ENCODE measurements around the gene YDJC.

Gene YDJC

GRCh38 chr22:21642584-21643448 lies 13.0 kb upstream of the YDJC start:
- peaks cover 0 to 7% of the 10 kb centered on the region in 2 experiments for H3K4me1 ChIP-seq (ENCODE audit: control insufficient read depth in 1 of 2, insufficient read depth in 2 of 2, low read length in 2 of 2)
- WGBS (ENCODE audit: extremely low coverage, insufficient coverage, insufficient read length) = no CpG with 5 or more reads among the region's 56 CpGs
- no peaks in the 10 kb centered on the region for H3K27me3 ChIP-seq (ENCODE audit: insufficient read depth, low read length)
- H3K4me2 ChIP-seq (ENCODE audit: low read length) = peak overlapping the region; percentile 89
- peak overlapping the region; percentile 87 for H4K91ac ChIP-seq (ENCODE audit: low read depth, low read length)
- peak overlapping the region; percentile 15 for H2BK5ac ChIP-seq (ENCODE audit: low read depth, low read length, poor library complexity)
- peak overlapping the region; percentile 80 for H2AFZ ChIP-seq (ENCODE audit: insufficient read depth, low read length, poor library complexity)
- DNase-seq = peak; percentile 79 to 82
- peak overlapping the region; percentile 91 for H4K12ac ChIP-seq (ENCODE audit: low read depth, low read length)
- H3K4ac ChIP-seq (ENCODE audit: low read depth, low read length) = peak overlapping the region; percentile 87
- peaks cover 17 to 26% of the 10 kb centered on the region in 2 experiments for H3K36me3 ChIP-seq (ENCODE audit: control insufficient read depth in 1 of 2, insufficient read depth in 2 of 2, low read length in 2 of 2)
- H3K4me3 ChIP-seq (ENCODE audit: low read depth, low read length) = peak overlapping the region; percentile 96
- H3K27ac ChIP-seq (ENCODE audit: low read depth, low read length) = peak overlapping the region; percentile 81
- no peak overlapping the region for H3K23ac ChIP-seq (ENCODE audit: low read length)
- peaks cover 7% of the 10 kb centered on the region for H3K79me1 ChIP-seq (ENCODE audit: low read length)
- H2AK5ac ChIP-seq (ENCODE audit: low read length) = peak overlapping the region; percentile 38
- peak overlapping the region; percentile 80 for H4K8ac ChIP-seq (ENCODE audit: low read depth, low read length)
- H3K79me2 ChIP-seq (ENCODE audit: control insufficient read depth, insufficient read depth, low read length, poor library complexity) = peaks cover 6% of the 10 kb centered on the region
- H2BK12ac ChIP-seq (ENCODE audit: low read length) = no peak overlapping the region
- H3K14ac ChIP-seq (ENCODE audit: low read length) = peak overlapping the region; percentile 95
- peak overlapping the region; percentile 55 for H2BK120ac ChIP-seq (ENCODE audit: insufficient read depth, low read length, poor library complexity)
- H3K18ac ChIP-seq (ENCODE audit: low read length) = peak overlapping the region; percentile 91
- H3K9ac ChIP-seq (ENCODE audit: low read length) = peak overlapping the region; percentile 78
- H3K9me3 ChIP-seq (ENCODE audit: insufficient read depth, low read depth, low read length) = peaks cover 1% of the 10 kb centered on the region

GRCh38 chr22:21641789-21642583 lies 12.2 kb upstream of the YDJC start, which contains the start of gene SDF2L1:
Gene SDF2L1 (plus strand): TSS chr22:21642302. CDS start chr22:21642337, 35 bp downstream.
- Histone ChIP-seq H4K91ac (ENCODE audit: low read depth, low read length) (peak within 1 kb of the TSS; percentile 87), H3K14ac (ENCODE audit: low read length) (peak within 1 kb of the TSS; percentile 95), H4K8ac (ENCODE audit: low read depth, low read length) (peak within 1 kb of the TSS; percentile 80), H2BK5ac (ENCODE audit: low read depth, low read length, poor library complexity) (peak within 1 kb of the TSS; percentile 38), H3K79me1 (ENCODE audit: low read length) (peaks cover 7% of the 10 kb centered on the region), H3K36me3 (ENCODE audit: control insufficient read depth in 1 of 2, insufficient read depth in 2 of 2, low read length in 2 of 2) (peaks cover 17 to 22% of the 10 kb centered on the region in 2 experiments), H3K4me3 (ENCODE audit: low read depth, low read length) (peak within 1 kb of the TSS; percentile 96), H3K23ac (ENCODE audit: low read length) (no peak within 1 kb of the TSS), H3K27ac (ENCODE audit: low read depth, low read length) (peak within 1 kb of the TSS; percentile 81), H3K9ac (ENCODE audit: low read length) (peak within 1 kb of the TSS; percentile 78), H3K9me3 (ENCODE audit: insufficient read depth, low read depth, low read length) (peaks cover 1% of the 10 kb centered on the region), H3K4me2 (ENCODE audit: low read length) (peak within 1 kb of the TSS; percentile 96), H3K4me1 (ENCODE audit: control insufficient read depth in 1 of 2, insufficient read depth in 2 of 2, low read length in 2 of 2) (peaks cover 0 to 7% of the 10 kb centered on the region in 2 experiments), H2BK12ac (ENCODE audit: low read length) (no peak within 1 kb of the TSS), H4K12ac (ENCODE audit: low read depth, low read length) (peak within 1 kb of the TSS; percentile 91), H3K79me2 (ENCODE audit: control insufficient read depth, insufficient read depth, low read length, poor library complexity) (peaks cover 6% of the 10 kb centered on the region), H3K27me3 (ENCODE audit: insufficient read depth, low read length) (no peaks in the 10 kb centered on the region), H3K18ac (ENCODE audit: low read length) (peak within 1 kb of the TSS; percentile 91), H2AK5ac (ENCODE audit: low read length) (peak within 1 kb of the TSS; percentile 86), H2BK120ac (ENCODE audit: insufficient read depth, low read length, poor library complexity) (peak within 1 kb of the TSS; percentile 55), H3K4ac (ENCODE audit: low read depth, low read length) (peak within 1 kb of the TSS; percentile 87), H2AFZ (ENCODE audit: insufficient read depth, low read length, poor library complexity) (peak within 1 kb of the TSS; percentile 80)
- DNase-seq = peak; percentile 99 to 100
- WGBS (ENCODE audit: extremely low coverage, insufficient coverage, insufficient read length) = no CpG with 5 or more reads among the region's 76 CpGs

DNA sequence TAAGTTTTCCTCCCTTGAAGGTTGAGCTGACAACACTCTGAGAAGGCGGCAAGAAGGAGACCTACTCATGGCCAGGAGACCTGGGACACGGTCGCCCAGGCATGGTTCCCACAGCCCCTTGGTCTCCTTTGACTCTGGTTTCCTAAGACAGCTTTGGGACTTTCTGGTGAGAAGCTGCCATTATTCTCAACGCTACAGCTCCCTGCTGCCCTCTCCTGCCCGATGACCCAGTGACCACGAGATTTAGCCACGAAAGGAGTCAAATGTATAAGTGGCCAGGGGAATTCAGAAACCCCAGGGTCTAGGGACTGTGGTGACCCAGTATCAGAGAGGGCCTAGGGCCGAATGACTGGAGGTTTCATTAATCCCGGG lies 11.6 kb upstream of the YDJC start:
- Histone ChIP-seq H4K8ac (ENCODE audit: low read depth, low read length) (peak overlapping the region; percentile 18), H2BK5ac (ENCODE audit: low read depth, low read length, poor library complexity) (peak overlapping the region; percentile 38), H3K23ac (ENCODE audit: low read length) (no peak overlapping the region), H2AK5ac (ENCODE audit: low read length) (no peak overlapping the region), H3K79me2 (ENCODE audit: control insufficient read depth, insufficient read depth, low read length, poor library complexity) (peaks cover 6% of the 10 kb centered on the region), H3K27ac (ENCODE audit: low read depth, low read length) (no peak overlapping the region), H3K79me1 (ENCODE audit: low read length) (peaks cover 7% of the 10 kb centered on the region), H3K9ac (ENCODE audit: low read length) (peak overlapping the region; percentile 66), H3K36me3 (ENCODE audit: control insufficient read depth in 1 of 2, insufficient read depth in 2 of 2, low read length in 2 of 2) (peaks cover 17 to 20% of the 10 kb centered on the region in 2 experiments), H3K4me2 (ENCODE audit: low read length) (peak overlapping the region; percentile 96), H3K4ac (ENCODE audit: low read depth, low read length) (no peak overlapping the region), H2BK12ac (ENCODE audit: low read length) (no peak overlapping the region), H3K18ac (ENCODE audit: low read length) (no peak overlapping the region), H3K4me1 (ENCODE audit: control insufficient read depth in 1 of 2, insufficient read depth in 2 of 2, low read length in 2 of 2) (peaks cover 0 to 7% of the 10 kb centered on the region in 2 experiments), H3K27me3 (ENCODE audit: insufficient read depth, low read length) (no peaks in the 10 kb centered on the region), H4K12ac (ENCODE audit: low read depth, low read length) (peak overlapping the region; percentile 2), H3K4me3 (ENCODE audit: low read depth, low read length) (peak overlapping the region; percentile 73), H2BK120ac (ENCODE audit: insufficient read depth, low read length, poor library complexity) (no peak overlapping the region), H2AFZ (ENCODE audit: insufficient read depth, low read length, poor library complexity) (peak overlapping the region; percentile 48), H4K91ac (ENCODE audit: low read depth, low read length) (no peak overlapping the region), H3K9me3 (ENCODE audit: insufficient read depth, low read depth, low read length) (peaks cover 1% of the 10 kb centered on the region), H3K14ac (ENCODE audit: low read length) (peak overlapping the region; percentile 22)
- WGBS (ENCODE audit: extremely low coverage, insufficient coverage, insufficient read length) = no CpG with 5 or more reads among the region's 9 CpGs
- DNase-seq = peak; percentile 77 to 84

DNA sequence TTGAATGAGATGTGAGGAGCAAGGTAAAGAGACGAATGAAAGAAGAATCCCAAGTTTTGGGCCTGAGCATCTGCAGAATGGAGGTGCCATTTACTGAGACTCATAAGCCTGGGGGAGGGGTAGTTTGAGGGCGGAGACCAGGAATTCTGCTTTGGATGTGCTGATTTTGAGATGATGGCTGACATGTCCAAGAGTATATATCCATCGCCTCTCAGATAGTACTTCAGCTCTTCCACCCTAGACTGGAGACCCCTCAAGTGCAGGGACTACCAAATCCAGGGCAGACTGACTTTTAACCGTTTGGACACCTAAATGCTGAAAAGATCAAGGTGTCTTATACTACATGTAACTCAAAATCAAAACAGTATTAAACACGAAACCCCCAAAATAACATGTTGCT lies 11.0 kb upstream of the YDJC start:
- Histone ChIP-seq H2BK12ac (ENCODE audit: low read length) (no peak overlapping the region), H3K36me3 (ENCODE audit: control insufficient read depth in 1 of 2, insufficient read depth in 2 of 2, low read length in 2 of 2) (peaks cover 13 to 16% of the 10 kb centered on the region in 2 experiments), H3K9me3 (ENCODE audit: insufficient read depth, low read depth, low read length) (peaks cover 3% of the 10 kb centered on the region), H3K27ac (ENCODE audit: low read depth, low read length) (no peak overlapping the region), H3K4me1 (ENCODE audit: control insufficient read depth in 1 of 2, insufficient read depth in 2 of 2, low read length in 2 of 2) (peaks cover 0 to 7% of the 10 kb centered on the region in 2 experiments), H3K79me2 (ENCODE audit: control insufficient read depth, insufficient read depth, low read length, poor library complexity) (peaks cover 6% of the 10 kb centered on the region), H2AK5ac (ENCODE audit: low read length) (no peak overlapping the region), H2AFZ (ENCODE audit: insufficient read depth, low read length, poor library complexity) (no peak overlapping the region), H2BK120ac (ENCODE audit: insufficient read depth, low read length, poor library complexity) (no peak overlapping the region), H3K4ac (ENCODE audit: low read depth, low read length) (no peak overlapping the region), H3K4me2 (ENCODE audit: low read length) (no peak overlapping the region), H4K12ac (ENCODE audit: low read depth, low read length) (no peak overlapping the region), H4K91ac (ENCODE audit: low read depth, low read length) (no peak overlapping the region), H3K23ac (ENCODE audit: low read length) (no peak overlapping the region), H3K9ac (ENCODE audit: low read length) (no peak overlapping the region), H3K18ac (ENCODE audit: low read length) (no peak overlapping the region), H3K4me3 (ENCODE audit: low read depth, low read length) (no peak overlapping the region), H2BK5ac (ENCODE audit: low read depth, low read length, poor library complexity) (no peak overlapping the region), H4K8ac (ENCODE audit: low read depth, low read length) (no peak overlapping the region), H3K79me1 (ENCODE audit: low read length) (peaks cover 7% of the 10 kb centered on the region), H3K14ac (ENCODE audit: low read length) (no peak overlapping the region), H3K27me3 (ENCODE audit: insufficient read depth, low read length) (no peaks in the 10 kb centered on the region)
- no CpG with 5 or more reads among the region's 5 CpGs for WGBS (ENCODE audit: extremely low coverage, insufficient coverage, insufficient read length)
- no peak for DNase-seq
